Left colon (tissue), 2 donors: ENCODE measurements around the gene ETNK2. TPM values are rescaled to one million over a fixed set of nuclear protein-coding genes. Genes with fewer than 3 reads are reported as not detected.

Source experiments
- ATAC-seq: fragments of 200-7000 bp; cut with Tn5 transposase; one replicate; pipeline ENCODE4 v1.9.1; 2020; ENCODE audit warnings: mild to moderate bottlenecking, moderate library complexity
- DNase-seq, 2 donors: peaks; one replicate each; pipeline ENCODE4 v3.0.0-alpha.2; 2020
- intact Hi-C, 2 donors: fragments of 100-400 bp; cut with DNase I in 1 of 2; cut with micrococcal nuclease in 1 of 2; formaldehyde crosslinking; loops; one replicate each; pipeline versions ENCODE4 v1.11.2 to v1.14.0; 2022; cut with DNase I, micrococcal nuclease
- total RNA-seq, 2 donors: library from RNA; stranded (reverse); fragmentation: NEBNext Ultra II Directional; extraction: Animal tissue kit (Norgen Biotek cat#: 25700); gene quantifications; one replicate each; pipeline ENCODE4 v1.2.1, GENCODE V29; 2021
- donor health status: DM: no; HTN: no; CAD: no.
- donor health status: DM: yes; HTN: yes; CAD: no.

ETNK2 gene
- total RNA-seq, 2 donors from 2014 or later = 1.6 to 1.7 TPM

- intact Hi-C loops = no loop called here
- no peak for ATAC-seq
- no peak for DNase-seq
Observed at GRCh38 chr1:204131978-204132377, 19.9 kb downstream of the ETNK2 start.

- no peak for DNase-seq
- intact Hi-C loops = no loop called here
- no peak for ATAC-seq
Observed at GRCh38 chr1:204130981-204131892, 20.6 kb downstream of the ETNK2 start.

GRCh38 chr1:204130178-204130577 lies 21.7 kb downstream of the ETNK2 start:
- DNase-seq (no peak), ATAC-seq (no peak)
- intact Hi-C loops = no loop called here

GRCh38 chr1:204128964-204129896 lies 22.6 kb downstream of the ETNK2 start:
- peak; percentile 87 for ATAC-seq
- peak; percentile 55 to 66 for DNase-seq
- intact Hi-C loops = loop anchor here (2.0 to 10.0 kb wide), 4 partner anchors 57 to 258 kb away; partner anchors contain the start of gene SOX13 (in 1 of the 2)

GRCh38 chr1:204128464-204128963 lies 23.3 kb downstream of the ETNK2 start:
- intact Hi-C loops = loop anchor here (2.0 to 10.0 kb wide), 4 partner anchors 56 to 258 kb away; partner anchors contain the start of gene SOX13 (in 1 of the 2)
- DNase-seq (no peak), ATAC-seq (no peak)

- DNase-seq (peak; percentile 59 to 64), ATAC-seq (peak; percentile 62)
- intact Hi-C loops = loop anchor here (2.0 to 10.0 kb wide), 4 partner anchors 55 to 257 kb away; partner anchors contain the start of gene SOX13 (in 1 of the 2)
Observed at GRCh38 chr1:204127597-204128242, 24.1 kb downstream of the ETNK2 start.

GRCh38 chr1:204126956-204127355 lies 24.9 kb downstream of the ETNK2 start:
- no peak for ATAC-seq
- intact Hi-C loops = loop anchor here (5.0 to 10.0 kb wide), 3 partner anchors 55 to 255 kb away; partner anchors contain the start of gene SOX13 (in 1 of the 2)
- DNase-seq = no peak

GRCh38 chr1:204126386-204126785 lies 25.5 kb downstream of the ETNK2 start:
- intact Hi-C loops = loop anchor here (5.0 to 10.0 kb wide), 3 partner anchors 54 to 254 kb away; partner anchors contain the start of gene SOX13 (in 1 of the 2)
- no peak for ATAC-seq
- DNase-seq = no peak

- ATAC-seq (no peak), DNase-seq (no peak)
- intact Hi-C loops = loop anchor here (5.0 to 10.0 kb wide), 3 partner anchors 54 to 254 kb away; partner anchors contain the start of gene SOX13 (in 1 of the 2)
Observed at GRCh38 chr1:204125759-204126351, 26.0 kb downstream of the ETNK2 start.

- ATAC-seq (no peak), DNase-seq (no peak)
- intact Hi-C loops = loop anchor here (5.0 to 10.0 kb wide), 3 partner anchors 52 to 252 kb away; partner anchors contain the start of gene SOX13 (in 1 of the 2)
Observed at GRCh38 chr1:204124639-204125038, 27.2 kb downstream of the ETNK2 start.

- intact Hi-C loops = loop anchor here in 1 of 2 donors (10.0 kb wide), 1 partner anchor 79 kb away; no protein-coding TSS in a partner anchor
- ATAC-seq (peak; percentile 60), DNase-seq (no peak)
Observed at GRCh38 chr1:204123376-204123775, 28.5 kb downstream of the ETNK2 start.

GRCh38 chr1:204121840-204122555 lies 29.8 kb downstream of the ETNK2 start:
- intact Hi-C loops = loop anchor here in 1 of 2 donors (10.0 kb wide), 1 partner anchor 77 kb away; no protein-coding TSS in a partner anchor

GRCh38 chr1:204116539-204116938 lies 35.3 kb downstream of the ETNK2 start:
- ATAC-seq (no peak), DNase-seq (no peak)
- intact Hi-C loops = no loop called here

More at GRCh38 chr1:204121840-204122555, 29.8 kb downstream of the ETNK2 start:
- ATAC-seq (no peak), DNase-seq (no peak)

- DNase-seq (no peak), ATAC-seq (no peak)
- intact Hi-C loops = no loop called here
Observed at GRCh38 chr1:204115116-204115515, 36.7 kb downstream of the ETNK2 start.

- intact Hi-C loops = no loop called here
- DNase-seq (no peak), ATAC-seq (no peak)
Observed at GRCh38 chr1:204114606-204115005, 37.2 kb downstream of the ETNK2 start.

GRCh38 chr1:204113896-204114295 lies 37.9 kb downstream of the ETNK2 start:
- no peak for ATAC-seq
- DNase-seq = no peak
- intact Hi-C loops = no loop called here
